A172 (cell line): Measurements from ENCODE around the gene TMEM271. TPM values are rescaled to one million over a fixed set of nuclear protein-coding genes. Genes with fewer than 3 reads are reported as not detected.

Experiments used
- DNase-seq: peaks from one replicate; pipeline ENCODE4 v3.0.0-alpha.2; 2015; ENCODE audit warnings: low spot score
- total RNA-seq: library from RNA; depleted of rRNA; stranded (reverse); fragments of >200 nt; shearing (Covaris generic); gene quantifications from 2 replicates; pipeline ENCODE4 v1.2.3, GENCODE V29; 2014

The TMEM271 gene
- total RNA-seq, 1 experiment from 2014 or later, result not detected

GRCh38 chr4:581181-581580 lies 5.1 kb upstream of the TMEM271 start:
- DNase-seq, result no peak

GRCh38 chr4:579543-580175 lies 3.6 kb upstream of the TMEM271 start:
- DNase-seq, result no peak

GRCh38 chr4:578451-579443 lies 2.7 kb upstream of the TMEM271 start:
- no peak for DNase-seq

GRCh38 chr4:577499-578450 lies 1.7 kb upstream of the TMEM271 start:
- DNase-seq, result no peak

GRCh38 chr4:576991-577498 lies 950 bp upstream of the TMEM271 start:
- no peak for DNase-seq

- DNase-seq, result no peak
Observed at GRCh38 chr4:575281-576141, 584 bp downstream of the TMEM271 start.

GRCh38 chr4:574346-575161 lies 1.5 kb downstream of the TMEM271 start:
- no peak for DNase-seq

- no peak for DNase-seq
Observed at GRCh38 chr4:573122-573892, 2.8 kb downstream of the TMEM271 start.

- DNase-seq, result no peak
Observed at GRCh38 chr4:572594-572993, 3.5 kb downstream of the TMEM271 start.

GRCh38 chr4:571838-572572 lies 4.1 kb downstream of the TMEM271 start:
- DNase-seq, result no peak

GRCh38 chr4:570754-571153 lies 5.3 kb downstream of the TMEM271 start:
- DNase-seq, result no peak

GRCh38 chr4:569958-570667 lies 6.0 kb downstream of the TMEM271 start:
- DNase-seq, result no peak

- no peak for DNase-seq
Observed at GRCh38 chr4:568962-569361, 7.1 kb downstream of the TMEM271 start.

GRCh38 chr4:568351-568652 lies 7.8 kb downstream of the TMEM271 start:
- no peak for DNase-seq

- no peak for DNase-seq
Observed at GRCh38 chr4:567457-568350, 8.4 kb downstream of the TMEM271 start.

- no peak for DNase-seq
Observed at GRCh38 chr4:566508-567295, 9.4 kb downstream of the TMEM271 start.
